HTERT RPE-1 (cell line): ENCODE measurements around the gene TFEC.
"Not testable (repeated sequence)": the region's sequence is repeated elsewhere in the genome, so short reads cannot be mapped to it uniquely, and the experiment has no call there.

ENCODE experiments used
- in situ Hi-C: fragments of 300-500 bp; cut with MboI; formaldehyde crosslinking; loops from 4 replicates; pipeline ENCODE4 v1.14.3; 2020; ENCODE audit warnings: low sequenced_read_pairs

TFEC gene, protein sequence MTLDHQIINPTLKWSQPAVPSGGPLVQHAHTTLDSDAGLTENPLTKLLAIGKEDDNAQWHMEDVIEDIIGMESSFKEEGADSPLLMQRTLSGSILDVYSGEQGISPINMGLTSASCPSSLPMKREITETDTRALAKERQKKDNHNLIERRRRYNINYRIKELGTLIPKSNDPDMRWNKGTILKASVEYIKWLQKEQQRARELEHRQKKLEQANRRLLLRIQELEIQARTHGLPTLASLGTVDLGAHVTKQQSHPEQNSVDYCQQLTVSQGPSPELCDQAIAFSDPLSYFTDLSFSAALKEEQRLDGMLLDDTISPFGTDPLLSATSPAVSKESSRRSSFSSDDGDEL

DNA sequence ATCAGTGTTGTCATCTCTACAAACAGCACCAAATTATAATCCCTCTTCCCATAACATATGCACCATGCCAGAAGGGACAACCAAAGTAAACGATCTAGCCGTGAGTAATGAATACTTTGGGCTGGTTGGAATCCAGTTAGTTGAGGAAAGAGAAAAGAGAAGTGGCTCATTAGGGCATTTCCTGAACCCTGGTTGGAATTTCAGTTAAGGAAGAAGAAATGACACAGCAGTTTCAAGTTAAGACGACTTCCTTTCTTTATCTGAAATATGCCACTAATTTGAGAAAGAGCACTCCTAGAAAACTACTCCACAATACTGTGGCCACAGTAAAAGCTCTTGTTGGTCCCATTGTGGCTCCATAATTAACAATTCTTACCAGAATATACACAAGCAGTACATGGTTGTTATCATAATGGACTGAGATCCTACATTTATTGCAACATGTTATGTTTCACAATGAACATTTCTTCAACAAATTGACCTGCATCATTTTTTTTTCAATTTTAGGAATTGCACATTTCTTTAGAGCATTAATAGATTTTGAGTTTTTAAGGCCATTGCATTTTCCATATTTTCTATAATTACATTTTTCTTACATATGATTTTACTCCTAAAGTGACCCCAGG lies at the start of gene TFEC:
Gene TFEC, minus strand, starts transcription at position 113 of the 626 bp plus-strand sequence. CDS start 46,322 bp downstream, outside the sequence.
- in situ Hi-C loops, result no loop called here

DNA sequence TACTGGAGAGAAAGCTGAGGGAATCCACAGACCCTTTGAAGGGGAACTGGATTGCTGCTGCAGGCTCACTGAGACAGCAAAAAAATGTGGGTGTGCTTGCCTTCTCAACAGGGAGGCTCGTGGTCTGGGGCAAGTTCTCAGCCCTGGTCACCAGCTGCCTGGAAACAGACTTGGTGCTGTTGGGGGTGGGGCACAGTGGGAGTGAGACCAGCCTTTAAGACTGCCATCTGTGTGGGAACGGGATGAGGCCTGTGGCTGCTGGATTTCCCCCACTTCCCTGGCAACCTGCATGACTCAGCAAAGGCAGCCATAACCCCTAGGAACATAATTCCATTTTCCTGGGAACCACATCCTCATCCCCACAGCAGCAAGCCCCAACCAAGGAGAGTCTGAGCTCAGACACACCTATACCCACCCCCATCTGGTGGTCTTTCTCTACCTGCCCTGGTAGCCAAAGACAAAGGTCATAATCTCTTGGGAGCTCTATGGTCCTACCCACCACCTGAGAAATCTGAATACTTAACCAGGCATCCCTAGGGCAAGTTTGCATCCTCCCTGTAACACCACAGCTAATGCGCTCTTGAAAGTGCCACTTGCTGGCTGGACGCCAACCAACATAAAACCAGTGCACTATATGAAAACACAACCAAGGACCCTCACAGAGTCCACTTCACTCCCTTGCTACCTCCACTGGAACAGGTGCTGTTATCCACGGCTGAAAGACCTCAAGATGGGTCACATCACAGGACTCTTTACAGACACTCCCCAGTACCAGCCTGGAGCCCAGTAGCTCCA lies 45.0 kb upstream of the TFEC start:
- in situ Hi-C loops, result no loop called here

DNA sequence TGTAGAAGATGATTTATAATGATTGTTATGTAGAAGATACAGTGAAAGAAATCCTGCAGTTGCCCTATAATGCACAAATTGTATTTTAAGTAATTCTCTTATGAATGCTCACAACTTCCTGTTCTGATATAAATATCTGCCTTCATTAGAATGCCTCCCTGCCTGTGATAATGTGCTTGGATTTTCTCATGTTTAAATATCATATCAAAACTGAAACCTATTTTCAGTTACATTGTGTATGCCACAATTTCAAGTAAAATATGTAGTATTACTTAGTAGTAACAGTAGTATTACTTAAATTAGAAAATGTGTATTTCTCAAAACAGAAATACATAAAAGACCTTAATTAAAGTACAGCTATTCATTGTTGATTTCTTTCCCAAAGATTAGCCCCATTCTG lies 41.1 kb upstream of the TFEC start:
- in situ Hi-C loops, result no loop called here

DNA sequence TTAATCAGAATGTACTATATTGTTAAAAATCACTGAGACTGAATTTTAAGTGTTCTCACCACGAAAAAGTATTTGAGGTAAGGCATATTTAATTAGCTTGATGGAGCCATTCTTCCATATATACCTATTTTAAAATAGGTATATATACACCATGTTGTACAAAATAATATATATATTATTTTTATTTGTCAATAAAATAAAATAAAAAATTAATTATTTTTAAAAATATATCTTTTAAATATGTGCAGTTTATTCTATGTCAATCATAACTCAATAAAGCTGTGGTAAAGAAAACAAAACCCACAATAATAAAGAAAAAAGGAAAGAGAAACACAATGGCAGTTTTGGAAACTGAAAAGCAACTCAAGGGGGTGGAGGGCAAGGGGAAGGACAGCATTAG lies 33.6 kb upstream of the TFEC start:
- in situ Hi-C loops, result no loop called here

DNA sequence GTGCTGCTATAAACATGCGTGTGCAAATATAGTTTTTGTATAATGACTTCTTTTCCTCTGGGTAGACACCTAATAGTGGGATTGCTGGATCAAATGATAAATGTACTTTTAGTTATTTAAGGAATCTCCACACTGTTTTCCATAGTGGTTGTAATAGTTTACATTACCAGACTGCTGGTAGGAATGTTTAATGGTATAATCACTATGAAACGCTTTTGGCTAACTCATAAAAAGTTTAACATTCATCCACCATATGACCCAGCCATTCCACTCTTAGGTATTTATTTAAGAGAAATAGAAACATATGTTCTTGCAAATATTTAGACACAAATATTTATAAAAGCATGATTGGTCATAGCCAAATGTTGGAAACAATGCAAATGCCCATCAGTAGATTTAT lies 32.1 kb upstream of the TFEC start:
- in situ Hi-C loops, result no loop called here

DNA sequence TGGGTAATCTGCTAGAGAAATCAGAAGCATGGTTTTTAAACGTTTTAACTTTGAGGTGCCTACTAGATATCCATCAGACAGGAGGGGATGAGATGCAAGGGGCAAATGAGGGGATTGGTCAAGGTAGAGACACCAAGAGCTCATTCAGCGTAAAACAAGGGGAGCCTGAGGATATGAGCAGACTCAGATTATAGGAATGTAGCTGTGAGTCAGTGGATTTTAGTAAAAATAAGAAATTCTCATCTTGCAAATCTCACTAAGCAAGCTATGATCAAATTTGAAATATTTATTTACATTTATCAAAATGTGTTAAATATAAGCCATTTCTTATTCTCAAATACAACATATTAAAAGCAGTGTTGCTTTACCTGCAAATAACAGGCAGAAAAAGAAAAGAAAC lies 21.4 kb upstream of the TFEC start:
- in situ Hi-C loops, result no loop called here

DNA sequence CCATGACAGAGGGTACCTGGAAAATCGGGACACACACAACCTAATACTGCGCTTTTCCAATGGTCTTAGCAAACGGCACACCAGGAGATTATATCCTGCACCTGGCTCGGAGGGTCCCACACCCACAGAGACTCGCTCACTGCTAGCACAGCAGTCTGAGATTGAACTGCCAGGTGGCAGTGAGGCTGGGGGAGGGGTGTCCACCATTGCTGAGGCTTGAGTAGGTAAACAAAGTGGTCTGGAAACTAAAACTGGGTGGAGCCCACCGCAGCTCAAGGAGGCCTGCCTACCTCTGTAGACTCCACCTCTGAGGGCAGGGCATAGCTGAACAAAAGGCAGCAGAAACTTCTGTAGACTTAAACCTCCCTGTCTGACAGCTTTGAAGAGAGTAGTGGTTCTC lies 16.7 kb upstream of the TFEC start:
- in situ Hi-C loops, result not testable (repeated sequence)

DNA sequence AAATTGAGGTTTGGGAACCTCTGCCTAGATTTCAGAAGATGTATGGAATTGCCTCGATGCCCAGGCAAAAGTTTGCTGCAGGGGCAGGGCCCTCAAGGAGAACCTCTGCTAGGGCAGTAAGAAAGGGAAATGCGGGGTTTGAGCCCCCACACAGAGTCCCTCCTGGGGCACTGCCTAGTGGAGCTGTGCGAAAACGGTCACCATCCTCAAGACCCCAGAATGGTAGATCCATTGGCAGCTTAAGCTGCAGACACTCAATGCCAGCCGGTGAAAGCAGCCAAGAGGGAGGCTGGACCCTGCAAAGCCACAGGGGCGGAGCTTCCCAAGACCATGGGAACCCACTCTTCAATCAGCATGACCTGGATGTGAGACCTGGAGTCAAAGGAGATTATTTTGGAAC lies 15.0 kb upstream of the TFEC start:
- in situ Hi-C loops, result no loop called here

DNA sequence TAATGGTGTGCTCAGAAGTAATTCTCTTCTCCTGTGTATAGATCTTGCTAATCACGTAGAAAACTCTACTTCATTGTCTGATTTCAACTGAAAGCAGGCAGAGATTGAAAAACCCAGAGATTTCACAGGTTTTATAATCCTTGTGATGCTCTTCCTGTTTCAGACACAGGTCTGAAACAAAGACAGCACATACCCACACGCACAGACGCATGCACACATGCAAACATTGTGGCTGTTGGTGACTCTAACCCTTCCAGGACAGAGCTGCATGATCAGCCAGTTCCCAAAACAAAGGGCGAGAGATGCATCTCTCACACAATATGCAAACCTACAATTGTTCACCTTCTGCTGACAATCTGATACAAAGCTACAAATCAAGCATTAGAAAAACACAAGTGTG lies 11.1 kb upstream of the TFEC start:
- in situ Hi-C loops, result no loop called here

DNA sequence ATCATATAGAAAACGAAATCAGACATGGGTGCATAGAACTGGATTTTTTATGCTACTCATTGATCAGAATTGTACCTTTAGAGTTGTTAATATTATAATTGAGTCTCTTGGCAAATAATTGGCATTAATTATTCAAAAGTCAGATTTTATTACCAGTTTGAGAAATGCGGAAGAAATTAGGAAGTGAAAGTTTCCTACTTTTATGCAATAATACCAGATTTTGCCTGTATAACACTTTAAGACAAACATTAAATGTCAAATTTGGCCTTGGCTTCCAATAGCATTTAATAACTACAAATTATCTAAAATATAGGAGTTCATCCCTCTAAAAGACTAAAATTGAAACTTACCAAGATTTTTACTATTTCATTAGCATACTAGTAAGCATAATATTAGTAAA lies 6.8 kb upstream of the TFEC start:
- in situ Hi-C loops, result no loop called here

DNA sequence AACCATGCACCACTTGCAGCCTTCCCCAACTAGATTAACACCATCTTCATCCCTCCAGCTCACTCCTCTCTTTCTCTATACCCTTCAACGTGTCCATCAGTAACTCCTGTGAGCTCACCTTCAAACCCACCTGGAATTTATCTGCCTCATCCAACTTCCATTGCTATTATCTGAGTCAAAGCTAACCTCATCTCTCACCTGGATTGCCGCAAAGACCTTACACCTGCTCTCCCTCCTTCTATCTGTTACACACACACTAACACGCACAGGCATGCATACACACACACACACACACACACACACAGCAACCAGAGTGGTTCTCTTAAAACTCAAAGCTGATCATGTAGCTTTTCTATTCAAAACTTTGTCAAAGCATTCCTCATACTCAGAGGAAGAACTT lies 3.8 kb upstream of the TFEC start:
- in situ Hi-C loops, result no loop called here

DNA sequence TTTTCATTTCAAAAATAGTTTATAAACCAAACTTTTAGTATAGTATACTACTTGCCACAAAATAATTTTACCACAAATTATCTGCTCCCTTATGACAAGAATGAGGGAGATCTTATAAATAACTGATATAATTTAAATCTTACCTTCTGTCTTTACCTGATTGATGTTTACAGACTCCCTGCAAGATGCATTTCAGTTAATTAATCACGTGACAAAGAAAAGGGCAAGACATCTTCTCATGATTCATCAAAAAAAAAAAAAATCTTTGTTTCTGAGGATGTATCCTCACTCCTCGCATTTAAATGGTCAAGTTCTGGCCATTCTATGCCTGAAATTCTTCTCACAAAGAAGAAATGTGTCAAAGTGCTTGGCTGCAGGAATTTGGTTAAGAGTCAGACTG lies 2.3 kb upstream of the TFEC start:
- in situ Hi-C loops, result no loop called here

DNA sequence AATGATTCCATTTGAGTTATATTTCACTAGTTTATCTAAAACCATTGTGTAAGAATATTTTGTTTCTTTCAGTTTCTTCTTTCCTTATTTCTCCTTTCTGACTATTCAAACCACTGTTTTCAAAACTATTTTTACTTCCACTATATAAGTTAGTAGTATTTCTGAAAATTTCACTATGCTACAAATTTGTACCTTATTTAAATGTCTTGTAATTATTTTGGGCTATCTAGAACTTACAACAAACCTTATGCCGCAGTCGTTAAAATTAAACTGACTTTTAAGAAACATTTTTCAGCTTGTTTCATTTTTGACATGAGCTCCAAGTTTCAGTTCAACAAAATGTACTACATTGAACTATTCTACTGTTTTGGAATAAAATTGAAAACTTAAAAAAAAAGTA lies 1.8 kb downstream of the TFEC start:
- in situ Hi-C loops, result no loop called here

DNA sequence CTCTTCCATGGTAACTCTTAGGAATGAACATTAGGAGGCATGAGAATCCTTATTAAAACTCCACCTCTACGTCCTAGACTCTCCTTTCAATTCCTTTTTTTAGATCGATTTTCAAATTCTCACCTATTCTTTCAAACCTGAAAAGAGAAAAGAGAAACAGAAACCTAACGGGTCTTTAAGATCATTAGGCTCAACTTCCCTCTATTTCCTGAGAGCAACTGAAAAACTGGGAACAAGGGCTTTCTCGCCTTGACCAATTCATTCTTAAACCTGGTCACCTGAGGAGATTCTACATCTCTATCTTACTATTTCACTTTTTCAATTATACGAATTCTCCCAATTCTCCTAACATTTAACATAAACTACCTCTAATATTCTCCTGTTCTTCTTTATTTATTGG lies 2.8 kb downstream of the TFEC start:
- in situ Hi-C loops, result no loop called here

DNA sequence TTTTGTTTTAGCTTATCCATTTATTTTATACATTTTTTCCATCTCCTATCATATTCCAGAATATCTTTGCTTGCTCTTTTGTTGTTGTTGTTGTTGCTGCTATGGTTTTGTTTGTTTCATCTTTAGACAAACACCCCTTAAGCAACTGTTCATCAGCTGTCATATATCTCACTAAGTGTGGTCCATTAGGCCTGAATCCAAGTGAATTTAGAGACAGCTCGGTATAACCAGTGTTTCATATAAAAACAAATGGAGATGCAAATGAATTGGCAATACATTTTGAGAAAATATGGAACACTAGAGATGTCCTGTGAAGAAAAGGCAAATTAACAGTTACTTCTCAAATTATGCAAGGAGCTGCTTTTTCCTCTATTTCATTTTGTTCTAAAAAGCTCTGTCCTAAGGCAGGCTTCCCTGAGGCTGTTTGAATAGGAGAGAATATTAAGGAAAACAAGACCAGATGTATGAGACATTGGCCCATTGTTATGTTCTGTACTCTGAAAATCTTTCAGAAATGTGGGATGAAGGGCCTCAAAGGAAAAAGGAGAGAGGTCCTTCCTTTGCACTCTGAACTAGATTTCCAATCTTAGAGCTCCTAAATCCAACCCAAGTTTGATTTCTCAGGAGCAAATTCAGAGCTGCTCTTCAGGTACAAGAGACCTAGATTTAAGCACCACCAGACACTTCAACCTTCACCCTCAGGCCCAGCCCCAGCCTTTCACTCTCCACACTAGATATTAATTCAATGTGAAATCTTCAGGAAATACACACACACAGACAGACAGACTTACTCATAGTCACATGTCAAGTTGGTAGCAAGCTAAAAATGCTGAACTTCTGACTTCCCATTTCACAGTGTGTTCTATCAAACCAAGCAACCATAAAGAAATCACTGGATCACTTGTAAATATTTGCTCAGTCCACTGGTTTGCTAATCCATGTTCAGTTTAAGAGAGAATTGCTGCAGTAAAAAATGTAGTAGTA lies 5.4 kb downstream of the TFEC start:
- in situ Hi-C loops, result no loop called here

DNA sequence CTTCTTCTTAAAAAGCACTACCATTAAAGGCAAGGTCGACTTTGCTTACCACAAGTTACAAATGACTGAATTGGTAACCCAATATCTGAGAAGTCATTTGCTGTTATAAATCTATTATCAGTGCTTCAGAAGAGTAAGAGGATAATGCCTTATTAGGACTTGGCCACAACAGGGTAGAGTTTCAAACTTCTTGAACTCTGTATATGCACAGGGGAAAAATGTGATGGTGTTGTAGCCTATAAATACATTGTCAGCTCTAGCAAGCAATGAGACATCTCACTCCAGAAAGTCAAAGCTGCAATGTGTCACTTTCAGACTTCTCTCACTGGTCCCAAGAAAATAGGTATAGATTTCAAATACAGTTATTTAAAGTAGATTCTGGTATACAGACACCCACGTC lies 9.3 kb downstream of the TFEC start:
- in situ Hi-C loops, result no loop called here

DNA sequence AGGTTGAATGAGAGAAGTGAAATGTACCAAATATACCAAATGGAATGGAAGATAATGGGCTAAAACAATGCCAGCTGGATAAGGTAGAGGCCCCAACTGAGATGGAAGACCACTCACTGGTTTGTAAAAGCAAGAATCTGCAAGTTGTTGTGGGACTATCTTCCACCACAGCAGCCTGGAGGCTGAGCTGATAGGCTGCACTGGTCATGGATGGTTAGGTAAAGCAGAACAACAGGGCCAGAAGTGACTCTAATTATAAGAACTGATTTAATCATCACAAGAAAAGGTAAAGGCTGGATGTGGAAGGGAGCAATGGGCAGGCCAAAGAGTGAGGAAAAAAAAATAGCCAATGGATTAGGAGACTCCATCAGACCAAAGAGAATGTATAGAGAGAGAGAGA lies 11.8 kb downstream of the TFEC start:
- in situ Hi-C loops, result no loop called here

DNA sequence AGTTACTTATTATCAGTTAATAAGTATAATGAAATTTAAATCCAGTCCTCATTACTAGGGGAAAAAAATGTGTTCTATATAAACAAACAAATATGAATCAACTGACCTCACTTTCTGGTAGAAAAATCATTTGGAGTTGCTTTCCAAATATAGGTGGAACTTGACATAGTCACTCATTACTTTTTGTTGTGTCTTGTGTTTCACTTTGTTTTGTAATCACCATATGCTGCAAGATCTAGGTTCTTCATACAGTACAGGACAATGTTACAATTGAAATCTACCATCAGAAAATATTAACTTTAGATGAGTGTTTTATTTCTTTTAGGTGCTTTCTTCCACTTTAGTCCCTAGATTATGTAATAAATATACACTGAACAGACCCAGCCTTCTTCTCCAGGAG lies 16.9 kb downstream of the TFEC start:
- in situ Hi-C loops, result no loop called here

DNA sequence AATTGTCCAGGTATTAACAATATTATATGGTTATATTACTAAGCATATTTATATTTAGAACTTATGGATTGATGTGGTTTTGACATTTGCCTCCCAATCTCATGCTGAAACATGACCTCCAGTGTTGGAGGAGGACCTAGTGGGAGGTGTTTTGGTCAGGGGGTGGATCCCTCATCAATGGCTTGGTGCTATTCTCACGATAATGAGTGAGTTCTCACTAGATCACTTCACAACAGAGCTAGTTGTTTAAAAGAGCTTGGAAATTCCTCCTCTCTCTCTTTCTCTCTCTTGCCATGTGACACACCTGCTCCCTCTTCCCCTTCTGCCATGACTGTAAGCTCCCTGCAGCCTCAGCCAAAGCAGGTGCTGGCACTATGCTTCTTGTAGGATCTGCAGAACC lies 19.0 kb downstream of the TFEC start:
- in situ Hi-C loops, result no loop called here

DNA sequence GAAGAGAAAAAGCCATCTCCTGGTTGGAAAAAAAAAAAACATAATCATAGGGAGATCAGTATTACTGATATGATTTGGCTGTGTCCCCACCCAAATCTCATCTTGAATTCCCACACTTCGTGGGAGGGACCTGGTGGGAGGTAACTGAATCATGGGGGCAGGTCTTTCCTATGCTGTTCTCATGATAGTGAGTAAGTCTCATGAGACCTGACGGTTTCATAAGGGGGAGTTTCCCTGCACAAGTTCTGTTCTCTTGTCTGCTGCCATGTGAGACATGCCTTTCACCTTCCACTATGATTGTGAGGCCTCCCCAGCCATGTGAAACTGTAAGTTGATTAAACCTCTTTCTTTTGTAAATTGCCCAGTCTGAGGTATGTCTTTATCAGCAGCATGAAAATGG lies 25.8 kb downstream of the TFEC start:
- in situ Hi-C loops, result not testable (repeated sequence)

DNA sequence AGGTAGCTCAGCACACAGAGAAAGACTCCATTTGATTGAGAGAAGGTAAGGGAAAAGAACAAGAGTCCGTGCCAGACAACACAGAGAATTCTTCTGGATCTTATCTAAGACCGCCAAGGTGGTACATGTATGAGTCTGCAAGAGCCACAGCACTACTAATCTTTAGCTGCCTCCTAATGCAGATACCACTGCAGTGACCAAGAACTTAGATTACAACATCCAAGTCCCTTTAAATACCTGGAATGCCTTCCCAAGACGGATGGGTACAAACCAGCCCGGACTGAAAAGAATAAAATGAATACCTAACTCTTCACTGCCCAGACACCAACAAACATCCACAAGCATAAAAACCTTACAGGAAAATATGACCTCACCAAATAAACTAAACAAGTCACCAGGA lies 33.3 kb downstream of the TFEC start:
- in situ Hi-C loops, result no loop called here
